ENCODE measurements around the gene SKAP2. TPM values are rescaled to one million over a fixed set of nuclear protein-coding genes. Genes with fewer than 3 reads are reported as not detected.

The SKAP2 gene
- total RNA-seq, 4 donors from 2014 or later: 54.3 to 83.1 (median 76.1) TPM

DNA sequence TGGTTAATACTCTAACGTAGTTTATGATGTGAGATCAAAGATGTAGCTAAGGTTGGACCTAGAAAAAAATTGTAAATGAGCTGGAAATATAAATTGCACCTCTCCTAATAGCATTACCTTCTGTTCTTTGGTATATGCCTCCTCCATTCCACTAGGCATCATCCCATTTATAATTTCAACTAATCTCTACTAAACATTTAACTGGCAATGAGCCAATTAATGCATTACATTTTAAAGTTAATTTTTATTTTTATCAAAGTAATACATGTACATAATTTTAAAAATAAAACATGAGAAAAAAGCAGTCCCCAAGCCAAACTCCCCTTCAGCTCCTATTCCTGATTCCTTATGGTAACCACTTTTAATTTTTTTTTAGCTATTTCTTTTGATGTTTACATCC, 35.1 kb upstream of the SKAP2 start:
- no peak for TF ChIP-seq POLR2A (IDR thresholded peaks at IDR 0.05)
- TF ChIP-seq POLR2AphosphoS5 (IDR thresholded peaks at IDR 0.05): no peak
- TF ChIP-seq, protein P1, sequence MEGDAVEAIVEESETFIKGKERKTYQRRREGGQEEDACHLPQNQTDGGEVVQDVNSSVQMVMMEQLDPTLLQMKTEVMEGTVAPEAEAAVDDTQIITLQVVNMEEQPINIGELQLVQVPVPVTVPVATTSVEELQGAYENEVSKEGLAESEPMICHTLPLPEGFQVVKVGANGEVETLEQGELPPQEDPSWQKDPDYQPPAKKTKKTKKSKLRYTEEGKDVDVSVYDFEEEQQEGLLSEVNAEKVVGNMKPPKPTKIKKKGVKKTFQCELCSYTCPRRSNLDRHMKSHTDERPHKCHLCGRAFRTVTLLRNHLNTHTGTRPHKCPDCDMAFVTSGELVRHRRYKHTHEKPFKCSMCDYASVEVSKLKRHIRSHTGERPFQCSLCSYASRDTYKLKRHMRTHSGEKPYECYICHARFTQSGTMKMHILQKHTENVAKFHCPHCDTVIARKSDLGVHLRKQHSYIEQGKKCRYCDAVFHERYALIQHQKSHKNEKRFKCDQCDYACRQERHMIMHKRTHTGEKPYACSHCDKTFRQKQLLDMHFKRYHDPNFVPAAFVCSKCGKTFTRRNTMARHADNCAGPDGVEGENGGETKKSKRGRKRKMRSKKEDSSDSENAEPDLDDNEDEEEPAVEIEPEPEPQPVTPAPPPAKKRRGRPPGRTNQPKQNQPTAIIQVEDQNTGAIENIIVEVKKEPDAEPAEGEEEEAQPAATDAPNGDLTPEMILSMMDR (IDR thresholded peaks at IDR 0.05): no peak
- no peak for TF ChIP-seq EP300 (IDR thresholded peaks at IDR 0.05)
- Histone ChIP-seq H3K4me1 (no peaks in the 10 kb centered on the region), H3K27ac (no peak overlapping the region), H3K36me3 (no peaks in the 10 kb centered on the region), H3K9me3 (no peaks in the 10 kb centered on the region), H3K4me3 (no peak overlapping the region), H3K27me3 (no peaks in the 10 kb centered on the region)
- 60 to 78% methylated on average over 1 of the region's 1 CpG for WGBS, 2 donors (ENCODE audit: low coverage in 1 of 2)
- no peak for ATAC-seq

DNA sequence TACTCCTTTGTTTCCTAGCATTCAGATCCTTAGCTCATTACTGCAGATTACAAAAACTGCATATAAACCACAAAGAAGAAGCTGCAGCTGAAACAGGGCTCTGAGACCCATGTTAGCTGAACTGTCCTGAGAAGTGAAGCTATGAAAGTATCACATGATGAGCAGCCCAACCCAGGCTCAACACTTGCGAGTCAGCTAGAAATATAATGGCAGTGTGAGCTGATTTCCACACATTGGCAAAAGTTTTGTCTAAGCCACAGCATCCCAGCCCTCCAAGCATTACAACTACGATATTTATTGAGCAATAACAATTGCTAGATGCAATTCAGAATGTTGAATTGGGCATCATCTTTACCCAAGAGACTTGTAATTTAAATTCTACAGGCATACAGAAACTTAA, 34.5 kb upstream of the SKAP2 start:
- TF ChIP-seq POLR2A (IDR thresholded peaks at IDR 0.05): no peak
- no peak for TF ChIP-seq EP300 (IDR thresholded peaks at IDR 0.05)
- TF ChIP-seq, protein P1 (IDR thresholded peaks at IDR 0.05): no peak
- TF ChIP-seq POLR2AphosphoS5 (IDR thresholded peaks at IDR 0.05): no peak
- no peaks in the 10 kb centered on the region for H3K36me3 ChIP-seq
- H3K27ac ChIP-seq: no peak overlapping the region
- H3K27me3 ChIP-seq: no peaks in the 10 kb centered on the region
- H3K4me3 ChIP-seq: no peak overlapping the region
- H3K4me1 ChIP-seq: no peaks in the 10 kb centered on the region
- H3K9me3 ChIP-seq: no peaks in the 10 kb centered on the region
- 91 to 93% methylated on average over 1 to 2 of the region's 2 CpGs for WGBS, 2 donors (ENCODE audit: low coverage in 1 of 2)
- ATAC-seq: peak; percentile 41

GRCh38 chr7:26897928-26898327, 33.5 kb upstream of the SKAP2 start:
- TF ChIP-seq POLR2AphosphoS5 (IDR thresholded peaks at IDR 0.05): no peak
- TF ChIP-seq EP300 (IDR thresholded peaks at IDR 0.05): no peak
- TF ChIP-seq, protein P1 (IDR thresholded peaks at IDR 0.05): no peak
- TF ChIP-seq POLR2A (IDR thresholded peaks at IDR 0.05): no peak
- H3K4me3 ChIP-seq: no peak overlapping the region
- no peaks in the 10 kb centered on the region for H3K27me3 ChIP-seq
- no peak for ATAC-seq
- no peaks in the 10 kb centered on the region for H3K36me3 ChIP-seq
- WGBS, 2 donors (ENCODE audit: low coverage in 1 of 2): 92 to 100% methylated on average over 1 of the region's 1 CpG
- no peaks in the 10 kb centered on the region for H3K9me3 ChIP-seq
- no peaks in the 10 kb centered on the region for H3K4me1 ChIP-seq
- H3K27ac ChIP-seq: no peak overlapping the region

DNA sequence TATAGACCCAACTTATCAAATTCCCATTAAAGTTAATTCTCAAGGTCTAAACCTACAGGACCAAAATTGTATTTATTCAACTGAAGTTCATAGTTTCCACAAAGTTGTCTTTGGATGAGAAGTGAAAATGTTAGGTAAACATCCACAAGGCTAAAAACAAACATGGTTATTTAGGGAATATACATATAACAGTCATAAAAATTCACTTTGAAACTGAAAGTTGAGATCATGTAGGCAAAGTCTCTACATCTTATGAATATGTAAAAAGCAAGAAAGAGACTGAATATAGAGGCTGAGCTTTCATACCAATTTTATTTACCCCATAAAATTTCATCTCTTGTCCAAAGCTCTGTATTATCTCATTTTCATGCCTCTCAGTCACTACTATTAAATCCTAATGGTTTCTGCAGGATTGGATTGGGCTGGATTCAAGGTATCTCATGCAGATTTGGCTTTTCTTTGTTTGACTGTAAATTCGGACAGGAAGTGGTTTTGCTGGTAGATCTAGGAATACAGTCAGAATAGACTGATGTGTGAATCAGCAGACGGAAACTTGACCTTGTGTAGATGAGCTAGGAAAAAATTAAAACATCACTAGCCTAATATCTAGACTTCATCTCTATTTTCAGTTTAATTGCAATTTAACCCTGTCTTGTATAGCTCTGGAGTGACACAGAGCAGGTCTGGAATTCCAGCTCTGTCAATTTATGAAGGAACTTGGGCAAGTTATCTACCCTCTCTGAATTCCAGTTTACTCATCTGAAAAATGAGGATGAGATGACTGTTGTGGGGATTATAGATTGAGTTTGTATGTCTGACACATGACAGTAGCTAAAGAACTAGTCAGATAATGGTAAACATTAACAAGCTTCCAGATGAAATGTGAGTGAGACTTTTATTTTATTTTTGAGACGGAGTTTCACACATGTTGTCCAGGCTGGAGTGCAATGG, 27.3 kb upstream of the SKAP2 start:
- no peak overlapping the region for H3K27ac ChIP-seq
- 79 to 90% methylated on average over 2 to 3 of the region's 3 CpGs for WGBS, 2 donors (ENCODE audit: low coverage in 1 of 2)
- H3K4me3 ChIP-seq: no peak overlapping the region
- H3K36me3 ChIP-seq: no peaks in the 10 kb centered on the region
- no peak for ATAC-seq
- TF ChIP-seq POLR2AphosphoS5 (IDR thresholded peaks at IDR 0.05) (no peak), EP300 (IDR thresholded peaks at IDR 0.05) (no peak), POLR2A (IDR thresholded peaks at IDR 0.05) (no peak)
- TF ChIP-seq, protein P1 (IDR thresholded peaks at IDR 0.05): no peak
- no peaks in the 10 kb centered on the region for H3K9me3 ChIP-seq
- no peaks in the 10 kb centered on the region for H3K27me3 ChIP-seq
- no peaks in the 10 kb centered on the region for H3K4me1 ChIP-seq

GRCh38 chr7:26880852-26881251, 16.5 kb upstream of the SKAP2 start:
- no peak overlapping the region for H3K27ac ChIP-seq
- no peaks in the 10 kb centered on the region for H3K4me1 ChIP-seq
- no peaks in the 10 kb centered on the region for H3K36me3 ChIP-seq
- no peak for ATAC-seq
- H3K9me3 ChIP-seq: peaks cover 0 to 21% (median 0%) of the 10 kb centered on the region in 3 donors
- H3K27me3 ChIP-seq: no peaks in the 10 kb centered on the region
- TF ChIP-seq POLR2AphosphoS5 (IDR thresholded peaks at IDR 0.05) (no peak), POLR2A (IDR thresholded peaks at IDR 0.05) (no peak), EP300 (IDR thresholded peaks at IDR 0.05) (no peak)
- TF ChIP-seq, protein P1 (IDR thresholded peaks at IDR 0.05): no peak
- no peak overlapping the region for H3K4me3 ChIP-seq
- WGBS, 2 donors (ENCODE audit: low coverage in 1 of 2): 55 to 72% methylated on average over 2 of the region's 2 CpGs
